ENCODE measurements around the gene ATG16L1.

DNA sequence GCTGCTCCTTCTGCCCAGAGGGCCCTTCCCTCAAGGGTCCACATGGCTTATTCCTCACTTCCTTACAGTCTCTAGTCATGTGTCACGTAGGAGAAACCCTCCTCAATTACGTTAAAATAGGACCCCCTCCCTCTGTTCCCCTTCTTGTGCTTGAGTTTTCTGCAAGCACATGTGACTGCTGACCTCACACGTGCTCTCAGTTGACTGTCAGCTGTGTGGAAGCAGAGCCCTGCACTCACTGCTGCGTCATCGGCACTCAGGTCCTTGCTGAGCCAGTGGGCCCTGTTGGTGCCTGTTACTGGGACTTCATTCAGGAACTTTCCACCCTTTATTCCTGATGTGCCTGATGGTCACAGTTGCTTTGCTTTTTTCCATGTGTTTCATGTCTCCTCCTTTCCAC is 11.1 kb downstream of the ATG16L1 start:
- no peak for TF ChIP-seq RCOR1 (IDR thresholded peaks at IDR 0.05; ENCODE audit: insufficient replicate concordance, low read length)
- no peak for TF ChIP-seq POLR2A (IDR thresholded peaks at IDR 0.05; ENCODE audit: low read depth, low read length)
- TF ChIP-seq, protein P1, sequence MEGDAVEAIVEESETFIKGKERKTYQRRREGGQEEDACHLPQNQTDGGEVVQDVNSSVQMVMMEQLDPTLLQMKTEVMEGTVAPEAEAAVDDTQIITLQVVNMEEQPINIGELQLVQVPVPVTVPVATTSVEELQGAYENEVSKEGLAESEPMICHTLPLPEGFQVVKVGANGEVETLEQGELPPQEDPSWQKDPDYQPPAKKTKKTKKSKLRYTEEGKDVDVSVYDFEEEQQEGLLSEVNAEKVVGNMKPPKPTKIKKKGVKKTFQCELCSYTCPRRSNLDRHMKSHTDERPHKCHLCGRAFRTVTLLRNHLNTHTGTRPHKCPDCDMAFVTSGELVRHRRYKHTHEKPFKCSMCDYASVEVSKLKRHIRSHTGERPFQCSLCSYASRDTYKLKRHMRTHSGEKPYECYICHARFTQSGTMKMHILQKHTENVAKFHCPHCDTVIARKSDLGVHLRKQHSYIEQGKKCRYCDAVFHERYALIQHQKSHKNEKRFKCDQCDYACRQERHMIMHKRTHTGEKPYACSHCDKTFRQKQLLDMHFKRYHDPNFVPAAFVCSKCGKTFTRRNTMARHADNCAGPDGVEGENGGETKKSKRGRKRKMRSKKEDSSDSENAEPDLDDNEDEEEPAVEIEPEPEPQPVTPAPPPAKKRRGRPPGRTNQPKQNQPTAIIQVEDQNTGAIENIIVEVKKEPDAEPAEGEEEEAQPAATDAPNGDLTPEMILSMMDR (conservative IDR thresholded peaks at IDR 0.05; ENCODE audit: low read depth, low read length): no peak
- no peak for TF ChIP-seq NFE2L2 (IDR thresholded peaks at IDR 0.05; ENCODE audit: low read depth, low read length)
- no peak for TF ChIP-seq CEBPB (IDR thresholded peaks at IDR 0.05; ENCODE audit: low read depth, low read length)
- TF ChIP-seq SMC3 (IDR thresholded peaks at IDR 0.05; ENCODE audit: low read depth, low read length): no peak
- TF ChIP-seq BHLHE40 (IDR thresholded peaks at IDR 0.05; ENCODE audit: low read depth, low read length): no peak
- TF ChIP-seq, protein P2, sequence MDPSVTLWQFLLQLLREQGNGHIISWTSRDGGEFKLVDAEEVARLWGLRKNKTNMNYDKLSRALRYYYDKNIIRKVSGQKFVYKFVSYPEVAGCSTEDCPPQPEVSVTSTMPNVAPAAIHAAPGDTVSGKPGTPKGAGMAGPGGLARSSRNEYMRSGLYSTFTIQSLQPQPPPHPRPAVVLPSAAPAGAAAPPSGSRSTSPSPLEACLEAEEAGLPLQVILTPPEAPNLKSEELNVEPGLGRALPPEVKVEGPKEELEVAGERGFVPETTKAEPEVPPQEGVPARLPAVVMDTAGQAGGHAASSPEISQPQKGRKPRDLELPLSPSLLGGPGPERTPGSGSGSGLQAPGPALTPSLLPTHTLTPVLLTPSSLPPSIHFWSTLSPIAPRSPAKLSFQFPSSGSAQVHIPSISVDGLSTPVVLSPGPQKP (IDR thresholded peaks at IDR 0.05; ENCODE audit: borderline replicate concordance, low read depth, low read length): no peak
- TF ChIP-seq MXI1 (IDR thresholded peaks at IDR 0.05; ENCODE audit: borderline replicate concordance, low read depth, low read length): no peak
- no peak for TF ChIP-seq MAFK (IDR thresholded peaks at IDR 0.05; ENCODE audit: low read depth, low read length)
- TF ChIP-seq, protein P3, sequence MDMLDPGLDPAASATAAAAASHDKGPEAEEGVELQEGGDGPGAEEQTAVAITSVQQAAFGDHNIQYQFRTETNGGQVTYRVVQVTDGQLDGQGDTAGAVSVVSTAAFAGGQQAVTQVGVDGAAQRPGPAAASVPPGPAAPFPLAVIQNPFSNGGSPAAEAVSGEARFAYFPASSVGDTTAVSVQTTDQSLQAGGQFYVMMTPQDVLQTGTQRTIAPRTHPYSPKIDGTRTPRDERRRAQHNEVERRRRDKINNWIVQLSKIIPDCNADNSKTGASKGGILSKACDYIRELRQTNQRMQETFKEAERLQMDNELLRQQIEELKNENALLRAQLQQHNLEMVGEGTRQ (IDR thresholded peaks at IDR 0.05; ENCODE audit: low read depth, low read length): no peak
- TF ChIP-seq FOS (IDR thresholded peaks at IDR 0.05; ENCODE audit: low read depth, low read length): no peak

All from IMR-90 (cell line).